GM19193 (cell line): Measurements from ENCODE around the gene GET4.

ENCODE experiments used
- POLR2A ChIP-seq: IDR thresholded peaks from 4 replicates; pipeline ENCODE4 v1.6.1; 2011; ENCODE audit not compliant: insufficient read depth, insufficient read length; ENCODE audit errors: extremely low read depth

The GET4 gene

DNA sequence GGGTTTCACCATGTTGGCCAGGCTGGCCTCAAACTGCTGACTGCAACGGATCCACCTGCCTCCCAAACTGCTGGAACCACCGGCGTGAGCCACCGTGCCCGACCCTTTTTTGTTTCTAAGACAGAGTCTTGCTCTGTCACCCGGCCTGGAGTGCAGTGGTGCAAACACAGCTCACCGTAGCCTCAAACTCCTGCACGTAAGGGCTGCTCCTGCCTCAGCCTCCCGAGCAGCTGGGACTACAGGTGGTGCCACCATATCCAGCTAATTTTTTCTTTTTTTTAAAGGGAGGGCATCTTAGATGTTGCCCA is 41.7 kb downstream of the GET4 start:
- TF ChIP-seq POLR2A: no peak

DNA sequence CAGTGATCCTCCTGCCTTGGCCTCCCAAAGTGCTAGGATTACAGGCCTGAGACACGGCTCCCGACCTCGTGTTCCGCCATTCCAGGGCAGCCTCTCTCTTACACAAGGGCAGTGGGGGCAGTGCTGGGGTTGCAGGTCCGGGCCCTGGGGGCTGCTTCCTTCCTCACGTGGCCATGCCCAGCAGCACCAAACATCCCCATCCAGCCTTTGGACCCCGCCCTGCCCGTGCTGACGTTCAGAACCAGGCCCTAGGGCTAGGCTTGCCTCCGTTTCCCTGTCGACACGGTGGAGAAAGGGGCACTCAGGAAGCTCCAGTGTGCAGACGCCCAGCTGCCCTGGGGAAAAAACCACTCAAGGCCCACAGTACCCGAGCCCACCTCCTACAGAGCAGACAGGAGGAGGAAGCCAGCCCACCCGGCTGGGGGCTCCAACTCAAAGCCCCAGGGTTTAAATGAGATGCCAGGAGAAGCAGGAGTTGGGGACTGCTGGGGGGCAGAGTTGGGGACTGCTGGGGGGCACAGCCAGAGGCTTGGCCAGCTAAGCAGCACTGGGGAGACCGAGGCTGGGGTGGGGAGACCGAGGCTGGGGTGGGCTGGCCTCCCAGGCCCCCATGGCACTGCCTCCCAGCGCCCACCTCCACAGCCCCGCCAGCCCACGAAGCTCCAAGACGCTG is 42.2 kb downstream of the GET4 start:
- no peak for TF ChIP-seq POLR2A

DNA sequence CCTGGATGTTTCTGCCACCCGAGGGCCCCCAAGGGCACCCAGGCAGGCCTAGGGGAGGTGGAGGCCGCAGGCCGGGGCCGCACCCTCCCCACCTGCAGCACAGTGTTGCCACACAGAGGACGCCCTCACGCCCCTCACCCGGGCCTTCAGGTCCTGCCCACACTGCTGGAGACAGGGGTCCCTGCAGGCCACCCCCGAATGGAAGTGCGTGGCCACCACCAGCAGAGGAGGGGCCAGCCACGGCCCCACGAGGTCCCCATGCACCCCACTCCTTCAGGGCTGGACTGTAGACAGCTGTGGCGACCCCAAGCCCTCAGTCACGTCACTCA is 42.7 kb downstream of the GET4 start:
- TF ChIP-seq POLR2A: no peak

DNA sequence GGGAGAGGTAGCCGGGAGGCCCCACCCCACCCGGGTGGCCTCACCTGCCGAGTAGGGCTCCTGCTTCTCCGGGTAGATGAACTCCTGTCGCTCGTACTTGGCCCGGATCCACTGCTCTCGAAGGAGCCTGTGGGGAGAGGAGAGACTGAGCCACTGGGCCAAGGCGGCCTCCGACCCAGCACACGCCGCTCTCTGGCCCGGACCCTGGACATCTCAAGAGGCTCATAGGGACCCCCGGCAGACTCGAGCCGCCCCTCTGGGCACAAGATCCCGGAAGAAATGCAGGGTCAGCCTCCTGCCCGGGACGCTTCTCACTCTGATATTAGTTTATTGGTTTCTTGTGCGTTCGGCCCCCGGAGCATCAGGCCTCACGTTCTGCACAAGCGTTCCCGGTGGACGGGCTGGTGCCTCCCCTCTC is 43.6 kb downstream of the GET4 start:
- TF ChIP-seq POLR2A: no peak

DNA sequence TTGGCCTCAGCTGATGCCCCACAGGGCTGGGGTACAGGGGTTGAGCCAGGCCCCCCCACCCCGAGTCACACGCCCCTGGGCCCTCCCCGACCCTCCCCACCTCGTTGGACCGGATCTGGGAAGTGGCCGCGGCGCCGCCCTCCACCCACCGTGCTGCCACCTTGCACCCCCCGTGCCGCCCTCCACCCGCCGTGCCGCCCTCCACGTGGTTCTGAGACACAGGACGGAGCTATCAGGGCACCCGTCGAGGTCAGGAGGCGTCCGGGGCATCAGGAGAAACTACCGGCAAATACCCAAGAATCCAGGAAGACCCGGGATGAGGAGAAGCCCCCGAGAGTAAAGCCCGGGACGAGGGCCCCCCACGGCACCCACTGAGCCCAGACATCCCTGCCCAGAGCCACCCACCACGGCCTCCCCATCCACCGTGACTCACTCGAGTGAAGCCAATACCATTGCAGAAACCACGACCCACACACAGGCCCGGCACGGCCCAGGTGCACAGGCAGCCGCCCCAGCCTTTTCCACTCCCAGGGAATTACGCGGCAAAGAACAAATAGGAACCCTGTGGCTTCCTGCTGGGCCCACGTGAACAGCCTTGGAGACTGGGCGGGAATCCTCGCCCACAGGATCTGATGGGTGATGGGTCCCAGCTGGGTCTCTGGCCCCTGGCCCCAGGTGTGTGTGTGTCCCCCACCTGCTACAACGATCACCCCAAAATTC is 44.2 kb downstream of the GET4 start:
- no peak for TF ChIP-seq POLR2A

DNA sequence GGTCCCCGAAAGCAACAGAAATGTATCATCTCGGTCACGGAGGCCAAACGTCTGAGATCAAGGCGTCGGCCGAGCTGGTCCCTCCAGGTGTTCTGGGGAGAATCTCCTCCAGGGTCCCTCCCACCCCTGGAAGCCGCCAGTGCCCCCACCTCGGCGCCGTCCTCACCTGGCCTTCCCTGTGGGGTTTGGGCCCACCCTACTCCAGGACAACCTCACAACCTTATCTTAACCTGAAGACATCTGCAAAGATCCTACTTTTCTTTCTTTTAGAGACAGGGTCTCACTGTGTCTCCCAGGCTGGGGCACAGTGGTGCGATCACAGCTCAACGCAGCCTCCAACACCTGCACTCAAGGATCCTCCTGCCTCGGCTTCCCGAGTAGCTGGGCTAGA is 44.7 kb downstream of the GET4 start:
- no peak for TF ChIP-seq POLR2A

DNA sequence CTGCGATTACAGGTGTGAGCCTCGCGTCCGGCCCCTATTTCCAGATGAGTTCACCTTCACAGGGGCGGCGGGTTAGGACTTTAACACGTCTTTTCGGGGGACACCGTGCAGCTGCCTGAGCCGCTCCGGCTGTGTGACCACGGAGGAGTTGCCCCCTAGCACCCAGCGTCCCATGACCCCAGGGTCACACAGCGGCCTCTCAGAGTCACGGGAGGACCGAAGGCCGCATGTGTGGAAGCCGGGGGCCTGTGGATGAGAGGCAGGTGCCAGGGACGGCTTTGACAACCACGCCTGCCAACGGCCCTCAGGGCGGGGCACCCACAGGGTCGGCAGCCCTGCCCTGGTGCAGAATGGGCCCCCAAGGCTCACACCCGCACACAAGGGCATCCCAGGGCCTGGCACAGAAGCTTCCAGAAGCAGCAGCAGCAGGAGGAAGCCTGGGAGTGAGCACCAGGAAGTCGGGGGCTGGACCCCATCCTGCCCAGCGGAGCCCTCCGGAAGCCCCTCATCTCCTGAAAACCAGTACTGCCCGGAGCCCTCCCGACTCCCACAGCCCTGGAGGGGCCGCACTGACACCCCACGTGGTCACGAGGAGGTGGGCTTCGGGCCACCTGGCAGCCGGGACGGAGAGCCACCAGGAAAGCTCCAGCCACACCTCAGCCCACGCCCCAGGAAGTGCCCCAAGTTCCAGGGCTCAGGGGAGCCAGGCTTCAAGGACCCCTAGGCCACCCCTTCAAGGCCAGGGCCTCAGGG is 45.4 kb downstream of the GET4 start:
- no peak for TF ChIP-seq POLR2A

DNA sequence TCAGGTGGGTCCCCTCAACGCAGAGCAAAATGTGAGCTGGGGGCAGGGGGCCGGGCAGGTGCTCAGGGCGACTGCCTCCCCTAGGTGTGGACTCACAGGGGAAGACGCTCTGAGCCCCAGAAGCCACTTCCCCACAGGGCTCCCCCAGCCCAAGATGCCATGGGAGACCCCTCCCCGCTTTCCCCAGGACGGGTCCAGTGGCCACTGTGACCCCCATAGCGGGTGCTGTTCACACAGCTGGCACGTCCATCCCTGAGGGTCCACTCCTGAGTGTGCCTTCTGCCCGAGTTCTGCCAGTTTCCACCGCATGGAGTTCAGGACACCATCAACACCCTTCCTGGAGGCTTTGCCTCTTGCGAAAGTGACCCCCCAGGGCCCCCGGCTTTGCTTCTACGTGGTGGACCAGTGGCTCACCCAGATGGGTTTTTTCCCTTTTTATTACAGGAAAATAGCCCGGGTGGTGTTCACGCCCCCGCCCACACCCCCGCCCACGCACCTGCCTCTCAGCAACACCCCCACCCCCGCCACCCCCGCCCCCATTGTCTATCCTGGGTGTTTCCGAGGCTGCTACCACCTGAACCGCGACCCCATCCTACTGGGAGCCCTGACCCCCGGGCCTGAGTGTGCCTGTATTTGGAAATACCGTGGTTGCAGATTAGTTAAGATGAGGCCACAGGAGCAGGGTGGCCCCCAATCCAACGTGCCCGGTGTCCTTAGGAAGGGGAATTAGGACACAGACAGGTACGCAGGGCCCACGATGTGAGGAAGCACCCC is 46.2 kb downstream of the GET4 start:
- TF ChIP-seq POLR2A: no peak

DNA sequence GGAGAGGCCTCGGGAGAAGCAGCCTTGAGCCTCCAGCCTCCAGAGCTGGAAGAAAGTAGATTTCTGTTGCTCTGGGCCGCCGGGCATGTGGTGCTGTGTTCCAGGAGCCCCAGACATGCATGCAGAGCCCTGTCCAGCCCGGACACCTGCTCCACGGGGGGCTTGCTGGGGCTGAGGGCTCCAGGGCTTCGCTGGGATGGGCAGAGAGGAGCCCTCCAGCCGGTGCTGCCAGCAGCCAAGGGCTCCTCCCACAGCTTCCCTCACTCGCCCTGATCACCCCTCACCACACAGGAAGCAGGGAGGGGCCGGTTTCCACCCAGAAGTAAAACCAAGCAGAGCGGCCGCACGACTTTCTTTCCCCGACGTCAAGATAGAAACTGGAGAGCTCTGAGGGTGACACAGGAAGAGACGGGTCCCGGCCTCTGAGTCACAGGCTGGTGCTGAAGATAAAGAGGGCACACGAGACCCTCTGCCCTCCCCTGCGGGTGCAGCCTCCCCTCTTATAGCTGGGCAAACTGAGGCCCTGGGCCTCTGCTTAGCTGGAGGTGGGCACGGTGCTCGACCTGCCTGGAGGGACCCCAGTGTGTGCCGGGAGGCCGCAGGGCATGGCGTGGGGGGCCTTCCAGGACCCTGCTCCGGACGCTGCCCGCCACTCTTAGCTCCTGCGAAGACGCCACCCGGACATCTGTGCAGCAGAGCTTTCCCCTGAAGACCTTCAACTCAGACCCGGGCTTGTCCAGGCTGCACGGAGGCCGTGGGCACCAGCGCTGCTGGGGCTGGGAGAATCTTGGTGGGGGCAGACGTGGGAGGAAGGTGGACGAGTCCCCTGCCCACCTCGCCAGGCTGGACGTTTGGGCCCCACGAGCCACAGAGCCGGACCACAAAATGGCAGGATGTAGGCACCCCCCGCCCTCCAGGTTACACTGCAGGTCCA is 47.0 kb downstream of the GET4 start:
- peak; percentile 87 for TF ChIP-seq POLR2A

DNA sequence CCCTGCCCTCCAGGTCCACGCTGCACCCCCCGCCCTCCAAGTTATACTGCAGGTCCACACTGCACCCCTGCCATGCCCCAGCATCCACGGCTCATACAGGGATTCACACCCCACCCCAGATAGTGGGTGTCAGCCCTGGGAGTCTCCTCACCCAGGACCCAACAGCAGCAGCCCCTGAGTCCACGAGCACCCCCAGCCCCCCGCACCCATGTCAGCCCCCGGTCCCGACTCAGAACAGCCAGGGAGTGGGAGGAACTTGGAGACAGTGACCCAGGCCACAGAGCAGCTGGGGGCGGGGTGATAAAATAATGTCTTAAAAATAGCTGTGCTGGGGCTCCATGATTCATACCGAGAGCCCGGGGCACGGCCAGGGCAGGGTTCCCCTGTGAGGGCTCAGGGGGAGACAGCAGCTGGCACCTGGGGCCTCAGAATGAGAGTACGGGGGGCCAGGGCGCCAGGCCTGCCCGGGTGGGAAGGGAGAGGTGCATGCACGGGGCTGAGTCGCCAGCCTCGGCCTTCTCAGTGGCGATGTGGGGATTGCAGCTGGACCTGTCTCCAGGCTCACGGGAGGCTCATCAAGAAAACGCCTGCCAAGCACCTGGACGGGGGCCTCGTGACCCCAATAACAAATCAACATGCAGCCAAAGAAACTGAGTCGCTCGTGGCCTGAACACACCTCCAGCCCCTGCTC is 48.3 kb downstream of the GET4 start:
- peak; percentile 46 for TF ChIP-seq POLR2A

DNA sequence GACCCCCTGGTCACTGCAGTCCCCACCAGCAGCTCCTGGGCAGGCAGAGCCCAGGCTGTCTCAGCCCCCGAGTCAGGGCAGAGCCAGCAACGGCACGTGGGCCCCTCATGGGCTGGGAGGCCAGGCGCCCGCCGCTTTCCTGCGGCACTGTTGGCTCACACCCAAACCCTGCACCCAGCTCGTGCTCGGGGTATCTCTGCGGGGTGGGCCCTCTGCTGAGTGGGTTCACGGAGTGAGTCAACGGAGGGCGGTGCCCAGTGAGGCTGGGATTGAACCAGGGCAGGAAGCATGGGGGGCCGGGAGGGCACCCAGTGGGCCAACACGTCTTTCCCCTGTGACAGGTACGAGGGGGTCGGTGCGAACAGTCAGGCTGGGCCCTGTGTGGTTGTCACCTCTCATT is 49.2 kb downstream of the GET4 start:
- peak; percentile 11 for TF ChIP-seq POLR2A

DNA sequence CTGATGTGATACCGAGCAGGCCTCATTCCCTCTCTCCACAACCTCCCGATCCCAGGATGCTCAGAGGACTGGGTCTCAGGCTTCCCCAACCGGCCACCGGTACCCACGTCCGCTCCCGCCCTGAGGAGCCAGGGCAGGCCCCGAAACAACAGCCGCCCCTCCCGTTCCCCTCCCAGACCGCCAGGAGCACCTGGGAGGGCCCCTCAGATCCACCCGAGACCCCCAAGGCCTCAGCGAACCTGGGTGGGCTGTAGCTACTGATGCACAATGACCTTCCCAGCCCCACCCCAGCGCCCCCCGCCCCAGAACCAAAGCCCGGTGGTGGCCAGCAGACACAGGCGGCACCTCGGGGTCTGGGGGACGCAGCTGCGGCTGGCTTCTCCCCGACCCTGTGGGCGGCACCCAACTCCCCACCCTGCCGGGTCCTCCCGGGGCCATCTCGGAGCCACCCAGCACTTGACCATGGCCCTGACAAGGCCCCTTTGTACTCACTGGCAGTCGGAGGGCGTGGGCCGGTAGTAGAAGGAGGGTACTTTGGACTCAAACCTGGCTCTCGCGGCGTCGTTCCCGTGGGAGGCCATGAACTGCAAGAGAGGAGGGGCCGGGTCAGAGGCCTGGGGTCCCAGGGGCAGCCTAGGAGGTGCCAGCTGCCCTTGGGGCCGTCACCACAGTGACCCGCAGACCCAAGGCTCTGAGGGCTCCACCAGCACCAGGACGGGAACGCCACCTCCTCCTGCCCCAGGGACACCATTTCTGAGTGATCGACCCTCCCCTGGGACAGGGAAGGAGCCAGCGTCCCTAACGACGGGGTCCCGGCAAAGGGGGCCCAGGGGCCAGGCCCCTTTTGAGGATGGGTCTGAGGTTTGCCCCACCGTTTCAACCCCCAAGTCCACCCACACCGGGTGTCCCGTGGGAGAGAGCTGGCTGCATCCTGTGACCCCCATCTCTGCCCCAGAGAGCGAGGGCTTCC is 50.0 kb downstream of the GET4 start:
- TF ChIP-seq POLR2A: no peak
